H54 (cell line): ENCODE measurements around the gene DHX35.
"Not testable (repeated sequence)": the region's sequence is repeated elsewhere in the genome, so short reads cannot be mapped to it uniquely, and the experiment has no call there.

ENCODE experiments used
- DNase-seq: peaks from one replicate; pipeline ENCODE4 v3.0.0; 2011; ENCODE audit warnings: low spot score, mixed read lengths; ENCODE audit not compliant: insufficient read length
- FAIRE-seq: peaks from 3 replicates; lab custom pipeline; 2011; peaks lifted over from hg19 to GRCh38; lab: Jason Lieb, UNC
- POLR2A ChIP-seq: IDR thresholded peaks from 2 replicates; pipeline ENCODE4 v1.6.1; 2011; ENCODE audit warnings: low read depth, mild to moderate bottlenecking, low read length

DHX35 gene

DNA sequence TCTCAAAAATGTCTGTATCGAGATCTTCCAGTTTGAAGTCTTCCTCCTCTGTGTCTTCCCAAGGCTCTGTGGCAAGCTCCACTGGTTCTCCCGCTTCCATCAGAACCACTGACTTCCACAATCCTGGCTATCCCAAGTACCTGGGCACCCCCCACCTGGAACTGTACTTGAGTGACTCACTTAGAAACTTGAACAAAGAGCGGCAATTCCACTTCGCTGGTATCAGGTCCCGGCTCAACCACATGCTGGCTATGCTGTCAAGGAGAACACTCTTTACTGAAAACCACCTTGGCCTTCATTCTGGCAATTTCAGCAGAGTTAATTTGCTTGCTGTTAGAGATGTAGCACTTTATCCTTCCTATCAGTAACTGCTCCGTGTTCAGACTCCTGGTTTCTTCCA, 10.0 kb upstream of the DHX35 start:
- FAIRE-seq (no peak), DNase-seq (no peak)
- TF ChIP-seq POLR2A = no peak

DNA sequence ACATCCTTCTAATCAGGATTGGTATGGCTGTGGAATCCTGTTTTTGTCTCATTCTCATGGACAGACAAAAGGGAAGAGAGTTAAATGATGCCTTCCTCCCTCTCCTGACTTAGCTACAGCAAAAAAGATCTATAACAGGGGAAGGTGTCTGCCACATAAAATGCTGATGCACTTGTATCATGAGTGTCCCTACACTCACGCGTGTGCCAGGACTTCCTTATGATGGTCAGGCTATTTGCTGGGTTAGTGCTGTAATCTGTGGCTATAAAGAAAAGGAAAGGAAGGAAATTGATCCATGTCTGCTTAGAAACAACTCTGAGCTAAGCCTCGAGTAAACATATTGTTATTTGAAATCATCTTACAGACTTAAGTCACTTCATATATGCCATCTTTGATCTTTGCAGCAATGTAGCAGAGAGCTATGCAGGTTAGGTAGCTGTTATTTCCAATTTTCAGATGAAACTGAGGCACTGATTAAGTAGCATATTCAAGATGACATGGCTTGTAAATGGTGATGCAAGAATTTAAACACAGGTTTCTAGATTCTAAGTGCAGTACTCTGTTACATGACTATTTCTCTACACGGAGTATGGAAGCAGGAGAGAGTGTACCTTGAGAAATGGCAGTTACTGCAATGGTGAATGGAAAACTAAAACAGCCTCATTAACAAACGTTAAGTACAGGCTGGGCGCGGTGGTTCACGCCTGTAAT, 8.4 kb upstream of the DHX35 start:
- FAIRE-seq (no peak), DNase-seq (no peak)
- no peak for TF ChIP-seq POLR2A

DNA sequence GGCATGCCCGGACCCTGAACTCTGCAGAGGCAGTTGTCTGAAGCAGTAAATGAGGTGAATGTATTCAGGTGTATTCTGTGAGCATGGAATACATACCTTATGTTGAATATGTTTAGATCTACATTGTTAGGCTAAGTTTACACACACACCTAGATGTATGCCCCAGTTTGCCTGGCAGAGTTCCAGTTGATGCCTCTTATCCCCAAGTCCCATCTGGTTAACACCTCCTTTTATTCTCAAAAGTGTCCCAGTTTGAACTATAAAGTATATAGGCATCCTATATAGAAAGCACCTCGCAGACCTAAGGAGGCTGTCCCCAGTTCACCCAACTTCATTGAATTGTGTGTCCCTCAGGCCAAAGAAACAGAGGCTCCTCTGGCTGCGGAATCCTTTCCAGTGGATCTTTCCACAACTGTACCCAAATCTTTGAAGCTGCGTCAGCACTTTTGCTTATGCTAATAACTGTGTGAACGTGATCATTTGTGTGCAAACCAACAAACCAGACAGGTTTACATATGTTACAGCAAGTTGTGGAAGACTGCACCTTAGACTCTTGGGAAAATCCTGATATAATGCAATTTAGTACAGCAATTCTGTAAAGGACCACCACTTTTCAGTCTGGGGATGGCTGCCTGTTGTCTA, 4.8 kb upstream of the DHX35 start:
- DNase-seq (no peak), FAIRE-seq (no peak)
- no peak for TF ChIP-seq POLR2A

DNA sequence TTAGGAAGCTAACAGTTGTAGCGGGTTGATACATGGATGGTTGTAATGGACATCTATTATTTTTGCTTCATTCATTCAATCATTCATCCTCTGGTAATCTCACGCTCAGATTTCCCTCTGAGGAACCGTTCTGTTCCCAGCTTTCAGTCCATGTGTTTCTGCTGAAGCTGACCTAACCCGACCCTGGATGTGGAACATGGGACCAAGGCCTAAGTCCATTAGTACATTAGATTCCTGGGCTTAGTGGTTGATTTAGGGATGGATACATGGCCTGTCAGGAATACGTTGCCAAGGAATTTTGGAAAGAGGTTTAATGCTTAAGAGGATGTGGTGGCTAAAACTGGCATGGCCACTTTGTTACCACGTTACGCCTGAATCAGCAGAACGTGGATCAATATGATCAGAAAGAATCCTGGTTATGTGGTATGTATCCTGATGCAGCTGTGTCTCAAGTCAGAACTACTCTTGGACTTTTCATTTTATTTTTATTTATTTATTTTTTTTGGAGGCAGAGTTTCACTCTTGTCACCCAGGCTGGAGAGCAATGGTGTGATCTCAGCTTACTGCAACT, 4.1 kb upstream of the DHX35 start:
- DNase-seq (no peak), FAIRE-seq (no peak)
- no peak for TF ChIP-seq POLR2A

DNA sequence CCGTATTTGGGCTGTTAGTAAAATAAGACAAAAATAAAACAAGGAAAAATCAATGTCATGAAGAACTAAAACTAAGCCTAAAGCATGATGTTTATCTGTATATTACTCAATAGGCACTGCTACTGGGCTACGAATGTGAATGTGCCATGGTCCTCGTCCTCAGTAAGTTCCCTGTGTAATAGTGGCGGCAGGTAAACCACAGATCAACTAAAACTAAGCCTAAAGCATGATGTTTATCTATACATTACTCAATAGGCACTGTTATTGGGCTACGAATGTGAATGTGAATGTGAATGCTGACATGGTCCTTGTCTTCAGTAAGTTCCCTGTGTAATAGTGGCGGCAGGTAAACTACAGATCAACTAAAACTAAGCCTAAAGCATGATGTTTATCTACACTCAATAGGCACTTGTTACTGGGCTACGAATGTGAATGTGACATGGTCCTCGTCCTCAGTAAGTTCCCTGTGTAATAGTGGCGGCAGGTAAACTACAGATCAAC, 1.9 kb upstream of the DHX35 start:
- DNase-seq, FAIRE-seq: not testable (repeated sequence)

DNA sequence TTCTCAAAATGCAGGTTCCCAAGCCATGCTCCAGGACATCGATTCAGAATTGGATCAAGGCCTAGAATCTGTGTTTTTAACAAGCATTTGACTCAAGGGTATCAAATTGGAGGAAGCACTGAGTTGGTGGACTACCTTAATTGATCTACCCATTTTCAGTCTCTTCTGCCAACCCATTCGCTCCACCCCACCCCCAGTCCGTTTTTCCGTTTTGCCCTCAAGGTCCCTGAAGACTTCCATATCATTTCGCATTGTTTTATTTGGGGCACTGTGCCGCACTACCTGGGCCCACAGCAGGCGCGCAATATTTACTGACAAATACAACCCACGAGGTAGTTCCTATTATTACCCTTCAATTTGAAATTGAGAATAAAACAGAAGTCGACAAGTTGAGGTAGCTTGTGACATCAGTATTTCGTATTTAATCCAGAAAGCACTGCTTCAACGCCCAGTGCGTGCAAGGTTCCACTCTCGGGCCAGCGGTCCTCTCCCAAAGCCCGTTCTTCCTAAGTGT, 557 bp upstream of the DHX35 start:
- FAIRE-seq = no peak
- DNase-seq = no peak
- no peak for TF ChIP-seq POLR2A

DNA sequence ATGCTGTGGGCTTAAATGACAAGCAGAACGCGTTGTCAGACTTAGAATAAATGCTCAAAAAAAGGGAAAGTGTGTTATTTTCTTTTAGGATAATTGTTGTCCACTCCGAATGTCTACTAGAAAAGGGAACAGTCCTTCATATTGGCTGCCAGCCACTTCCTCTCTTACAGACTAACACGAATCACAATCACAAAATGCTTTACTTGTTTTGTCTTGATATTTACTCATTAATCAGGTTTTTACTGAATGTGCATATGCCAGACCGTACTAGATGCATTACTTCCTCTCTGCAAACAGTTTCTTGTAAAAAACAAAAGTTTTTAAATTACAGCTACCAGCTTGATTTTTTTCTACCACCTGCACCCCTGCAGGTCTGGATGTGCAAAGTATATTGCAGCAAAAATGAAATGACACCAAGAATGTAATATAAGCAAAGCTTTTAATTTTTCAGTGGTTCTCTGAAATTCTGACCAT, 821 bp downstream of the DHX35 start:
- FAIRE-seq = no peak
- TF ChIP-seq POLR2A = no peak
- no peak for DNase-seq

DNA sequence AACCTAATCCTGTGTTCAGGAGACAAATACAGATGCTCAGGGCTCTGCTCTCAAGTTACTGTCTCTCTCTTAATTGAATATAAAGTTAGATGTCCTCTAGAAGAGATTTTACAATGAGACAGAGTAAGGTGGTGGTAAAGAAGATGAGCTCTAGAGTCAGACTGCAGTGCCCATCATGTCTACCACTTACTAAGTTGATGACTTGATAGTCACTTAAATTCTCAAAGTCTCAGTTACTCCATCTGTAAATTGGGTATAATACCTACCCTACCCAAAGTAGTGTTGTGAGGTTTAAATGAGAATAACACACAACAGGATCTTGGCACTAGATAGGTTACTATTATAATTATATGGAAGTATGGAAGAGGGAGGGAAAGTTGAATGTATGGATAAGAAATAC, 1.6 kb downstream of the DHX35 start:
- DNase-seq (no peak), FAIRE-seq (no peak)
- TF ChIP-seq POLR2A = no peak

DNA sequence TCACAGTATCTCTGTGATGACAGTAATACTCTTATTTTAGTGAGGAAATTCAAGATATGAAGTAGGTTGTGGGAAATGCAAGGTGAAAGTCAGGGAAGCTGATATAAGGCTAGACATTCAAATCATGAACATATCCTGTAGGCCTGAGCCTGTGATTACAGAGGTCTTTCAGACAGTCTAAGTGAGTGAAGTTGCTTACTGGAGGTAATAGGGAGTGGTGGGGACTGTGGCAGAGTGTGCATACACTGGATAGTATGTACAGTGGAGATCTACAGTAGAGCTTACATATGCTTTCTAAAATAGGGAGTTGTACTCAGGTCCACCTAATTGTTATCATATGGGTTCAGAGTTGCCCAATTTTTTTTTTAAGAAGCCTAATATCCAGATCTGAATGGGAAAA, 3.1 kb downstream of the DHX35 start:
- no peak for DNase-seq
- no peak for TF ChIP-seq POLR2A
- FAIRE-seq = no peak

DNA sequence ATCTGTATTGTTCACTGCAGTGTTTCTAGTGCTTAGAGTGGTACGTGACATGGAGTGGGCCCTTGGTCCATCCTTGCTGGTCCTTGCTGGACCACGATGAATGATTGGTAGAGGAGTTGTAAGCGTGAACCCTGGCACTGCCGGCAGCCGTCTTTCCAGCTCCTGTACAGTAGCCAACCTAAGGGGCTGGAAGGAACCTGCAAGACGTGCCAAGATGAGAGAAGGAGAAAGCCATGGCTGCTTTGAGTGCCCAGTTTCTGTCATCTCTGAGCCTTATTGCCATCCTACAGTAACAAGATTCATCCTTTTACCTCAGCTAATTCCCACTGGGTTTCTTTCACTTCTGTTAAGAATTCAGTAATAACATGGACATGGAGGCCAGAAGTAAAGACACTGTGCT, 5.9 kb downstream of the DHX35 start:
- no peak for DNase-seq
- no peak for TF ChIP-seq POLR2A
- no peak for FAIRE-seq

DNA sequence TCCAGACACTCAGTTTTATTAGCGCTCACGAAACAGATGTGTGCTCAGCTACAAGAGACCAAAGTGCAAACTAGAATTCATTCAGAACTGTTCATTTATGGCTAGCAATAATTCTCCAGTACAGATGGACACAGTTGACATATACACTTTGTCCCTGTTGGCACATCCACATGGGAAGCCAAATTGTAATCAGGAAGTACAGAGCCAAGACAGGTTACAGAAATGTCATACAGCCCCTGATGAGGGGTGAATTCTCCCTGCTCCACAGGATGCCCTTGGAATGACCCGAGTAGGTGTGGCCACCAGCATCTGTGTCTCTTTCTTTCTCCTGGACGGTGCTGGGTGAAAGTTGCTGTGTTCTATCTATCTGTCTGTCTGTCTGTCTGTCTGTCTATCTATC, 7.6 kb downstream of the DHX35 start:
- TF ChIP-seq POLR2A = no peak
- no peak for DNase-seq
- no peak for FAIRE-seq

DNA sequence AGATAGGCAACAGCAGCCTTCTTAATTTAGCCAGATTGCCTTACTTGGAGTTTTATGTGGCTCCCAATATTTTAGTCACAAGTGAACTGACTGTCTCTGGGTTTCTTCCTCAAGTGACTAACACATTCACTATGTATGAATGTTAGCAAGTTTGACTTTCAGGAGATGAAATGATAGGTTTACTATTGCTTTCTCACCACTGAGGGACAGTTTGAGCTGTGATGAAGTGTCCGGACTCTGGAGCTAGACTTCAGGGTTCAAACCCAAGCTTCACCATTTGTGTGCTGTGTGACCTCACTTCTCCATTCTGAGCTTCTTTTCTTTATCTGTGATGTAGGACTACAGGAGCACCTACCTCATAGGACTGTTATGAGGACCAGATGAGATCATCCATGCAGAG, 8.2 kb downstream of the DHX35 start:
- no peak for TF ChIP-seq POLR2A
- FAIRE-seq = peak; percentile 86
- DNase-seq = peak; percentile 42

DNA sequence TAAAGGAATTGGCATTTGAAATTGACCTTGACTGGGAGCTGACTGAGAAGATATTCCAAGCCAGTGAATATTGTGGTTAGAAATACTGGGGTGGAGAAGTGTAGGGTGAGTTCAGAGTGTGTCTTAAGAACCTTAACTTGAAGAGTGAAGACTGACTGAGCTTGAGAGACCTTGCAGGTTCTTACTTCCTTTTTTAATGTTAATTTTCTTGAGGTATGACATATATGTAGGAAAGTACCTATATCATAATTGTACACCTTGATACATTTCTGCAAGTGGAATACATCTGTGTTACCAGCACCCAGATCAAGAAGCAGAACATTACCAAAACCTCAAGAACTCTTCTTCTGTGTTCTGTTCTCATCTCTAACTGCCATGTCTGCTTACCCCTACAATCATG, 11.0 kb downstream of the DHX35 start:
- DNase-seq = no peak
- TF ChIP-seq POLR2A = no peak
- FAIRE-seq = no peak

DNA sequence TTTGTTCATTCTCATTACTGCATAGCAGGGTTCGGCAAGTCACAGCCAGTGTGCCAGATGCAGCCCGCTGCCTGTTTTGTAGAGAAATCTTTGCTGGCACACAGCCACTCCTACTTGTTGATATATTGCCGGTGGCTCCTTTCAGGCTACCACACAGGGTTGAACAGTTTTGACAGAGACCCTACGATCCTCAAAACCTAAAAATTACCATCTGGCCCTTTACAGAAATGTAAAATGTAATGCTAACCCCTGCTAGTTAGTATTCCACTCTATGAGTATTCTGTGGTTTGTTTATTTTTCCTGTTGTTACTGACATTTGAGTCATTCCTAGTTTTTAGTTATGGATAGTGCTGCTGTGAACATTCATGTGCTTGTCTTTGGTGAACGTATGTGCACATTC, 11.5 kb downstream of the DHX35 start:
- FAIRE-seq (peak; percentile 30), DNase-seq (no peak)
- TF ChIP-seq POLR2A = no peak

DNA sequence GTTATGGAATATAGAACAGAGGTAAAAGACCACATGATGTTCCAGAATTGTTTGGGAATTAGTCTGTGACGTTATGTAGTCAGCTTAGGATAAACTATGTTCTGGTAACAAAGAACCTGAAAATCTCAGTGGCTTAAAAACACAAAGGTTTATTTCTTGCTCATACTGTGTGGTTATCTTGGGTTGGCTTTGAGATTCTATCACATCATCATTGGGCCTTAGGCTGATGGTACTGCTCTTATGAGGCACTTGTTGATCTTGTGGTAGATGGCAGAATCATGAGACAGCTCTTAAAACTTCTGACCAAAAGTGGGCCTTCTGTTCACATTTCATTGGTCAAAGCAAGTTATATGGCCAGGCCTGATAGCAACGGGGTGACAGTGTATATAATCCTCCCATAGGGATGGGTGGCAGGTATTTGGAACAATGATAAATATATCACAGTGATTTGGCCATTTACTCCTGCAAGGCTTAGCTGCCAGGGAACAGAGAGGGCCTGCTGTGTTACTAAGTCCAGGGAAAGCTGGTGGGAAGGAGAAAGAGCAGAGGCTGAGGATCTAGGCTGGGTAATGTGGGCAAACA, 13.5 kb downstream of the DHX35 start:
- FAIRE-seq (no peak), DNase-seq (no peak)
- TF ChIP-seq POLR2A = no peak
